H1 (cell line): ENCODE data around the gene TMEM181. TPM values are rescaled to one million over a fixed set of nuclear protein-coding genes. Genes with fewer than 3 reads are reported as not detected.
A peak's percentile ranks its signal among the peaks of the same experiment; 100 is the strongest.

ENCODE experiments used
- CTCF ChIA-PET: fragments of 300-600 bp; sonication (Branson Sonifier 250); formaldehyde crosslinking; loops from one replicate; lab custom pipeline; 2021; ENCODE audit not compliant: partially characterized antibody; lab: Charles Lee
- POLR2A ChIA-PET: fragments of 300-600 bp; sonication (Branson Sonifier 250); formaldehyde crosslinking; loops from one replicate; lab custom pipeline; 2021; ENCODE audit warnings: inconsistent platforms; ENCODE audit not compliant: partially characterized antibody; lab: Charles Lee
- DNase-seq, 2 experiments: peaks; one replicate each; pipeline versions ENCODE4 v3.0.0 to v3.0.0-alpha.2; 2010 to 2022; ENCODE audit warnings: low spot score in 2 of 2, low read depth in 1 of 2, mixed read lengths in 1 of 2
- FAIRE-seq: peaks from 2 replicates; lab custom pipeline; 2011; peaks lifted over from hg19 to GRCh38; lab: Jason Lieb, UNC
- H2AFZ ChIP-seq: 2 replicates; pipeline ENCODE4 v1.8.1; 2012; ENCODE audit warnings: low read length, inconsistent platforms
- H2AK5ac ChIP-seq: 2 replicates; pipeline ENCODE4 v1.6.1; 2013; ENCODE audit warnings: low read depth, low read length
- H2BK120ac ChIP-seq: replicated peaks from 2 replicates; pipeline ENCODE3; 2013; ENCODE audit warnings: low read depth, low read length, inconsistent platforms
- H2BK12ac ChIP-seq: 2 replicates; pipeline ENCODE4 v1.6.1; 2013; ENCODE audit warnings: low read depth, low read length
- H2BK15ac ChIP-seq: 2 replicates; pipeline ENCODE4 v1.6.1; 2013; ENCODE audit warnings: low read length
- H2BK20ac ChIP-seq: 2 replicates; pipeline ENCODE4 v1.6.1; 2013; ENCODE audit warnings: low read length
- H2BK5ac ChIP-seq: 2 replicates; pipeline ENCODE4 v1.6.1; 2013; ENCODE audit warnings: low read depth, low read length
- H3K14ac ChIP-seq: 2 replicates; pipeline ENCODE4 v1.6.1; 2013; ENCODE audit warnings: inconsistent platforms; ENCODE audit not compliant: insufficient read length
- H3K18ac ChIP-seq: 2 replicates; pipeline ENCODE4 v1.6.1; 2013; ENCODE audit warnings: low read length; ENCODE audit errors: extremely low read depth
- H3K23ac ChIP-seq: 2 replicates; pipeline ENCODE4 v1.6.1; 2013; ENCODE audit warnings: inconsistent platforms; ENCODE audit not compliant: insufficient read length
- H3K23me2 ChIP-seq: 2 replicates; pipeline ENCODE4 v1.6.1; 2013; ENCODE audit warnings: low read depth, low read length
- H3K27ac ChIP-seq: 2 replicates; pipeline ENCODE4 v1.6.1; 2011; ENCODE audit warnings: low read depth, low read length, inconsistent platforms
- H3K27me3 ChIP-seq, 4 experiments: replicated peaks in 1 of 4; 1 replicate in 1 of 4; 2 replicates in 3 of 4; pipeline versions ENCODE4 v1.6.1 to v1.8.1; 2011 to 2013; ENCODE audit warnings: low read length in 3 of 4, mild to moderate bottlenecking in 3 of 4, inconsistent platforms in 2 of 4, mixed read lengths in 2 of 4, moderate library complexity in 1 of 4; ENCODE audit not compliant: control insufficient read depth in 3 of 4, insufficient read depth in 3 of 4; ENCODE audit errors: extremely low read depth in 1 of 4
- H3K36me3 ChIP-seq, 4 experiments: 2 replicates each; pipeline versions ENCODE4 v1.6.1 to v1.8.1; 2011 to 2013; ENCODE audit warnings: mild to moderate bottlenecking in 4 of 4, low read length in 3 of 4, moderate library complexity in 2 of 4, control low read depth in 1 of 4, inconsistent platforms in 1 of 4; ENCODE audit not compliant: insufficient read depth in 4 of 4, control insufficient read depth in 2 of 4
- H3K4ac ChIP-seq: replicated peaks from 2 replicates; pipeline ENCODE3; 2013; ENCODE audit warnings: low read length, low read depth, mixed read lengths, inconsistent platforms; ENCODE audit not compliant: insufficient read length
- H3K4me1 ChIP-seq, 4 experiments: replicated peaks in 1 of 4; 1 replicate in 1 of 4; 2 replicates in 3 of 4; pipeline versions ENCODE4 v1.6.1 to v1.8.1; 2011 to 2013; ENCODE audit warnings: low read length in 3 of 4, inconsistent platforms in 2 of 4, mixed read lengths in 1 of 4; ENCODE audit not compliant: insufficient read depth in 4 of 4, control insufficient read depth in 3 of 4
- H3K4me2 ChIP-seq, 2 experiments: 2 replicates each; pipeline versions ENCODE4 v1.6.1 to v1.8.1; 2011 to 2013; ENCODE audit warnings: low read depth in 2 of 2, low read length in 2 of 2, control low read depth in 1 of 2, inconsistent platforms in 1 of 2, mild to moderate bottlenecking in 1 of 2; ENCODE audit not compliant: insufficient read depth in 1 of 2
- H3K4me3 ChIP-seq, 4 experiments: fragments of 200-600, 300-600 bp in 1 of 4; sonication (generic), shearing (Covaris generic), sonication (Bioruptor Twin) in 1 of 4; 2 replicates each; pipeline versions ENCODE4 v1.5.1 to v1.8.1; 2011 to 2016; ENCODE audit warnings: low read length in 4 of 4, low read depth in 3 of 4, control low read depth in 2 of 4, inconsistent platforms in 2 of 4, mild to moderate bottlenecking in 2 of 4, mixed read lengths in 1 of 4, moderate library complexity in 1 of 4; ENCODE audit not compliant: insufficient read depth in 2 of 4; ENCODE audit errors: extremely low read depth in 1 of 4
- H3K56ac ChIP-seq: replicated peaks from 2 replicates; pipeline ENCODE3; 2013; ENCODE audit warnings: low read depth, mild to moderate bottlenecking, mixed read lengths, low read length, inconsistent platforms; ENCODE audit not compliant: insufficient read length
- H3K79me1 ChIP-seq: 2 replicates; pipeline ENCODE4 v1.6.1; 2013; ENCODE audit warnings: low read depth, low read length, control low read depth
- H3K79me2 ChIP-seq, 2 experiments: 2 replicates each; pipeline versions ENCODE4 v1.6.1 to v1.8.1; 2012 to 2013; ENCODE audit warnings: low read length in 2 of 2, mild to moderate bottlenecking in 2 of 2, inconsistent platforms in 1 of 2; ENCODE audit not compliant: insufficient read depth in 2 of 2, control insufficient read depth in 1 of 2
- H3K9ac ChIP-seq, 4 experiments: replicated peaks in 1 of 4; 1 replicate in 1 of 4; 2 replicates in 3 of 4; pipeline versions ENCODE4 v1.6.1 to v1.8.1; 2011 to 2013; ENCODE audit warnings: low read depth in 3 of 4, low read length in 3 of 4, control low read depth in 2 of 4, mild to moderate bottlenecking in 2 of 4, moderate library complexity in 2 of 4, inconsistent platforms in 1 of 4; ENCODE audit errors: extremely low read depth in 1 of 4
- H3K9me3 ChIP-seq, 2 experiments: 2 replicates each; pipeline versions ENCODE4 v1.6.1 to v1.8.1; 2012 to 2013; ENCODE audit warnings: mild to moderate bottlenecking in 2 of 2, moderate library complexity in 2 of 2, control low read depth in 1 of 2, inconsistent platforms in 1 of 2, low read depth in 1 of 2, low read length in 1 of 2, mixed read lengths in 1 of 2; ENCODE audit not compliant: insufficient read depth in 2 of 2
- H4K20me1 ChIP-seq, 2 experiments: replicated peaks in 1 of 2; 2 replicates each; pipeline versions ENCODE3 to v1.8.1; 2011 to 2013; ENCODE audit warnings: inconsistent platforms in 2 of 2, low read length in 2 of 2, mild to moderate bottlenecking in 1 of 2; ENCODE audit not compliant: insufficient read depth in 2 of 2, control insufficient read depth in 1 of 2
- H4K5ac ChIP-seq: 2 replicates; pipeline ENCODE4 v1.6.1; 2013; ENCODE audit warnings: low read length, low read depth, mixed read lengths, inconsistent platforms; ENCODE audit not compliant: insufficient read length
- H4K8ac ChIP-seq: 2 replicates; pipeline ENCODE4 v1.8.0; 2013; ENCODE audit warnings: mild to moderate bottlenecking, moderate library complexity, low read length, inconsistent platforms; ENCODE audit not compliant: insufficient read depth; ENCODE audit errors: extremely low read depth
- H4K91ac ChIP-seq: replicated peaks from 2 replicates; pipeline ENCODE3; 2013; ENCODE audit warnings: low read length, mixed read lengths, inconsistent platforms; ENCODE audit not compliant: insufficient read length
- HDAC2 ChIP-seq, 2 experiments: fragments of 300-600 bp in 1 of 2; sonication (generic) in 1 of 2; IDR thresholded peaks; 2 replicates each; pipeline ENCODE4 v1.6.1; 2011 to 2012; ENCODE audit warnings: low read depth in 2 of 2, low read length in 2 of 2, mild to moderate bottlenecking in 2 of 2, moderate library complexity in 2 of 2, borderline replicate concordance in 1 of 2, inconsistent platforms in 1 of 2
- SP4 ChIP-seq: IDR thresholded peaks from 2 replicates; pipeline ENCODE4 v1.6.1; 2012; ENCODE audit warnings: low read length, inconsistent platforms
- WGBS, 2 experiments: shearing (Covaris generic) in 1 of 2; methylation state at CpG; one replicate each; pipeline versions ENCODE4 v1.1.6 to v1.1.7; 2013 to 2015; ENCODE audit warnings: low lambda C conversion rate in 2 of 2, mixed read lengths in 2 of 2, inconsistent platforms in 1 of 2, low coverage in 1 of 2, missing lambda C conversion rate in 1 of 2; ENCODE audit not compliant: insufficient replicate concordance in 2 of 2, insufficient coverage in 1 of 2, insufficient read length in 1 of 2; ENCODE audit errors: extremely low coverage in 1 of 2, missing lambda C conversion rate in 1 of 2; 5-methylcytosine and 5-hydroxymethylcytosine counted together
- polyA plus RNA-seq, 7 experiments: library from polyadenylated mRNA; depleted of rRNA in 3 of 7; stranded (reverse) in 5 of 7; unstranded in 2 of 7; fragments of >200 nt in 5 of 7; fragments of 200-250 nt in 2 of 7; gene quantifications; 1 replicate in 5 of 7; 2 replicates in 1 of 7; 4 replicates in 1 of 7; pipeline versions ENCODE4 v1.2.1 to v1.2.3, GENCODE V29; 2011 to 2013; ENCODE audit warnings: missing spikeins in 2 of 7, mixed read lengths in 2 of 7
- total RNA-seq: library from RNA; stranded (reverse); fragmentation: NEBNext Ultra II Directional; extraction: Animal tissue kit (Norgen Biotek cat#: 25700); gene quantifications from 2 replicates; pipeline ENCODE4 v1.2.1, GENCODE V29; 2021
- TF ChIP-seq, protein P1 (sequence below): IDR thresholded peaks from 2 replicates; pipeline ENCODE4 v1.6.1; 2012; ENCODE audit warnings: inconsistent platforms
- TF ChIP-seq, protein P2 (sequence below): IDR thresholded peaks from 2 replicates; pipeline ENCODE4 v1.6.1; 2011; ENCODE audit warnings: low read length, improper control_type of control experiment

TMEM181 gene
- total and polyA plus RNA-seq, 2 of the 8 experiments (the other 6 are each of a cell fraction or from before 2014, with no cell fraction given), result 8.6 to 19.0 TPM

DNA sequence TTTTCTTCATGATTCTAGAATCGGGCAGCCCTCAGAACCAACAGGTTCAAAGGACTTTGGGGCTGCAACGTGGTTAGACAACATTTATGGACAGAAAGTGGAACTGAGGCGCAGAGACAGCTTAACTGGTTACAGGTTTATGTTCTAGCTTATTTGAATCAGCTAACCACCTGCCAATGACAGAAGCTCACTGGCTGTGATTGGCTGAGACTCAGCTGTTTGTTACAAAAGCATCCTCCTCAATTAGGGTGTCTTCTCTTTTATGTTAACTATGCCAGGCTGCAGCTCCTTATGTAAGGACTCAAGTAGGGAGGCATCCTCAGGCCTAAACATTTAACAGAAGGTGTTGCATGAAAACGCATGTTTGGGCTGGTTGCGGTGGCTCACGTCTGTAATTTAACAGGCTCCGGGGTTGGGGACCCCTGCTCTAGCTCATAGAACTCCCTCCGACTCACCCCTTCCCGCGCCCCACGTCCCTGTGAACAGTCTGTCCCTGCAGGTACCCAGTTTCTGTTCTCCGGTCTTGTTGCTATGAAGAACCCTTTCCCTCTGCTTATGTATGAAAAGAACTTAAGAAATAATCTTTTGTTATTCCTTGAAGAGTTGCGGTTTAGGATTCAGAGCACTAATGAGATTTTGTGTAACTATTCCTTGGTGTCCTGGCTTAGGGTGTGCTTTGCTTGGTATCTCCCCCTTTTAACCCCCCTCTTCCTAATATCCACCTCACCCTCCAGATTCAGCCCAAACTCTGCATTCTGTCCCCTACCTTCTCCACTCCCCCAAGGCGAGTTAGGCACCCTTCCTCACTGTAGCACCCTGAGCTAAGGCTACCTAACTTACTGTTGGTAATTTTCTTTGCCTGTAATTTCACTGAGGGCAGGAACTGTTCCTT, 1.2 kb upstream of the TMEM181 start:
- CTCF ChIA-PET, result interaction anchor here (0.5 to 2.0 kb wide), 10 partner anchors 10 to 1323 kb away, joined by 3 to 9 read pairs (median 4); no protein-coding TSS in a partner anchor
- WGBS, 2 experiments, result 89% methylated on average over 14 of the region's 14 CpGs; no CpG with 5 or more reads in 1 of the 2 experiments
- TF ChIP-seq HDAC2 (IDR thresholded peaks at IDR 0.05; ENCODE audit: borderline replicate concordance in 1 of 2, low read depth in 2 of 2, low read length in 2 of 2) (no peak), SP4 (no peak)
- TF ChIP-seq, protein P1, sequence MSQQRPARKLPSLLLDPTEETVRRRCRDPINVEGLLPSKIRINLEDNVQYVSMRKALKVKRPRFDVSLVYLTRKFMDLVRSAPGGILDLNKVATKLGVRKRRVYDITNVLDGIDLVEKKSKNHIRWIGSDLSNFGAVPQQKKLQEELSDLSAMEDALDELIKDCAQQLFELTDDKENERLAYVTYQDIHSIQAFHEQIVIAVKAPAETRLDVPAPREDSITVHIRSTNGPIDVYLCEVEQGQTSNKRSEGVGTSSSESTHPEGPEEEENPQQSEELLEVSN, result no peak
- TF ChIP-seq, protein P2, sequence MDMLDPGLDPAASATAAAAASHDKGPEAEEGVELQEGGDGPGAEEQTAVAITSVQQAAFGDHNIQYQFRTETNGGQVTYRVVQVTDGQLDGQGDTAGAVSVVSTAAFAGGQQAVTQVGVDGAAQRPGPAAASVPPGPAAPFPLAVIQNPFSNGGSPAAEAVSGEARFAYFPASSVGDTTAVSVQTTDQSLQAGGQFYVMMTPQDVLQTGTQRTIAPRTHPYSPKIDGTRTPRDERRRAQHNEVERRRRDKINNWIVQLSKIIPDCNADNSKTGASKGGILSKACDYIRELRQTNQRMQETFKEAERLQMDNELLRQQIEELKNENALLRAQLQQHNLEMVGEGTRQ, result no peak

More for the DNA sequence above, 1.2 kb upstream of the TMEM181 start:
- Histone ChIP-seq H4K20me1 (peaks cover 8 to 13% of the 10 kb centered on the region in 2 experiments), H3K27me3 (no peaks in the 10 kb centered on the region), H3K4me1 (peaks cover 5 to 9% (median 8%) of the 10 kb centered on the region in 4 experiments; a peak in 6 of 7 replicates), H3K4me3 (peak overlapping the region in 1 of 4 experiments; percentile 95; a peak in 2 of 8 replicates), H3K23me2 (peaks cover 3% of the 10 kb centered on the region; the same call in 1 of the 2 replicates), H3K14ac (no peak overlapping the region), H3K18ac (no peak overlapping the region), H2BK20ac (no peak overlapping the region), H3K9me3 (no peaks in the 10 kb centered on the region), H3K36me3 (no peaks in the 10 kb centered on the region), H3K9ac (no peak overlapping the region), H3K27ac (no peak overlapping the region), H2BK120ac (no peak overlapping the region), H3K4ac (no peak overlapping the region), H3K4me2 (peak overlapping the region; percentile 80 to 83; a peak in 2 of 4 replicates), H2BK5ac (no peak overlapping the region), H4K91ac (no peak overlapping the region), H3K79me2 (peaks cover 7 to 30% of the 10 kb centered on the region in 2 experiments; a peak in 3 of 4 replicates), H2BK12ac (no peak overlapping the region), H4K8ac (no peak overlapping the region), H3K23ac (no peak overlapping the region), H2BK15ac (no peak overlapping the region), H3K79me1 (peaks cover 17% of the 10 kb centered on the region), H4K5ac (no peak overlapping the region), H2AK5ac (no peak overlapping the region), H2AFZ (no peak overlapping the region), H3K56ac (no peak overlapping the region)
- POLR2A ChIA-PET, result interaction anchor here (0.6 to 3.1 kb wide), 10 partner anchors 8 to 403 kb away, joined by 3 to 19 read pairs (median 4); no protein-coding TSS in a partner anchor
- DNase-seq, result no peak
- FAIRE-seq, result no peak
